Hematopoietic multipotent progenitor cell treated with erythropoietin and hydrocortisone succinate and interleukin-3 and kit ligand, for 17 days (in vitro differentiated cells): ENCODE data around the gene PIGU.
"Not testable (repeated sequence)": the region's sequence is repeated elsewhere in the genome, so short reads cannot be mapped to it uniquely, and the experiment has no call there.

ENCODE experiments used
- DNase-seq: peaks from one replicate; pipeline ENCODE4 v3.0.0-alpha.2; 2015; ENCODE audit warnings: low spot score

PIGU gene, protein sequence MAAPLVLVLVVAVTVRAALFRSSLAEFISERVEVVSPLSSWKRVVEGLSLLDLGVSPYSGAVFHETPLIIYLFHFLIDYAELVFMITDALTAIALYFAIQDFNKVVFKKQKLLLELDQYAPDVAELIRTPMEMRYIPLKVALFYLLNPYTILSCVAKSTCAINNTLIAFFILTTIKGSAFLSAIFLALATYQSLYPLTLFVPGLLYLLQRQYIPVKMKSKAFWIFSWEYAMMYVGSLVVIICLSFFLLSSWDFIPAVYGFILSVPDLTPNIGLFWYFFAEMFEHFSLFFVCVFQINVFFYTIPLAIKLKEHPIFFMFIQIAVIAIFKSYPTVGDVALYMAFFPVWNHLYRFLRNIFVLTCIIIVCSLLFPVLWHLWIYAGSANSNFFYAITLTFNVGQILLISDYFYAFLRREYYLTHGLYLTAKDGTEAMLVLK

GRCh38 chr20:34676642-34677373 is at the start of gene PIGU:
Gene PIGU (minus strand): TSS chr20:34677092. CDS start chr20:34677085, 7 bp downstream.
- DNase-seq = peak; percentile 93

DNA sequence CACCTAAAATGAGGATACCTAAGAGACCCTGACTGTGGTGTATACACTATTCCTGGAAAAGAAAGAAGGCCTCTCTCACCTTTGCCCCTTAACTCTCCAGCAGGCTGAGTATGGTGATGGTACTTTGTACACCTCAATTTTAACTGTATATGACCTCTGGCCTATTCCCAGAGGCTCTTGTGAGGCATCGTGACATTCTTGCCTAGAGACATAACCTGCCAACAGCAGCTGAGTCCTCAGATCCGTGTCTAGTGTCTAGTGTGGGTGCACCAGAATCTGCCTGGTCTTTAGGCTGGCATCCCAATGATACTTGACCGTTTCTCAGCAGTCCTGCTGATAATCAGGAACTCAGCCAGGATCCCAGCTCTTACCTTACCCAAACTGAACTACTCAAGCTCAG is 47.3 kb upstream of the PIGU start:
- no peak for DNase-seq

DNA sequence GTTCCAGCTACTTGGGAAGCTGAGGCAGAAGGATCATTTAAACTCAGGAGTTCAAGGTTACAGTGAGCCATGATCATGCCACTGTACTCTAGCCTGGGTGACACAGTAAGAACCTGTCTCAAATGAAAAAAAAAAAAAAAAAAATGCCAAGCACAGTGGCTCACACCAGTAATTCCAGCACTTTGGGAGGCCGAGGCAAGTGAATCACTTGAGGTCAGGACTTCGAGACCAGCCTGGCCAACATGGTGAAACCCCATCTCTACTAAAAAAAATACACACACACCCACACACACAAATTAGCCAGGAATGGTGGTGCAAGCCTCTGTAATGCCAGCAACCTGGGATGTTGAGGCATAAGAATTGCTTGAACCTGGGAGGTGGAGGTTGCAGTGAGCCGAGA is 45.7 kb upstream of the PIGU start:
- not testable (repeated sequence) for DNase-seq

DNA sequence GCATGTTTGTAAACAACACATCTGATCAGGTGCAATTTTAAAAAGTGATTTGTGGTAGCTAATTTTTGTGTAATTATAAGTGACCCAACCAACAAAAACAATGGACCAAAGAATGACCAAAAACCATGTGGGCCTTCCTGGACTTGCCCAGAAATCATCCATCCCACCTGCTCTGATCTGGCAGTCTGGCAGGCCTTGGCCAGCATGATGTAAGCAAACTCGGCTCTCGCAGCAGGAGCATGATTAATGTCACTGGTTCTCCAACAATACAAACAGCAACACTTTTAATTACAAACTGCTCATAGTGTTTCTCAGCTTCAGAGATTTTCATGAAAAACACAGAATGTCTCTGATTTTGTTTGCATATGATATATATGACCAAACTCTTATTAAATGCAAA is 43.4 kb upstream of the PIGU start:
- no peak for DNase-seq

DNA sequence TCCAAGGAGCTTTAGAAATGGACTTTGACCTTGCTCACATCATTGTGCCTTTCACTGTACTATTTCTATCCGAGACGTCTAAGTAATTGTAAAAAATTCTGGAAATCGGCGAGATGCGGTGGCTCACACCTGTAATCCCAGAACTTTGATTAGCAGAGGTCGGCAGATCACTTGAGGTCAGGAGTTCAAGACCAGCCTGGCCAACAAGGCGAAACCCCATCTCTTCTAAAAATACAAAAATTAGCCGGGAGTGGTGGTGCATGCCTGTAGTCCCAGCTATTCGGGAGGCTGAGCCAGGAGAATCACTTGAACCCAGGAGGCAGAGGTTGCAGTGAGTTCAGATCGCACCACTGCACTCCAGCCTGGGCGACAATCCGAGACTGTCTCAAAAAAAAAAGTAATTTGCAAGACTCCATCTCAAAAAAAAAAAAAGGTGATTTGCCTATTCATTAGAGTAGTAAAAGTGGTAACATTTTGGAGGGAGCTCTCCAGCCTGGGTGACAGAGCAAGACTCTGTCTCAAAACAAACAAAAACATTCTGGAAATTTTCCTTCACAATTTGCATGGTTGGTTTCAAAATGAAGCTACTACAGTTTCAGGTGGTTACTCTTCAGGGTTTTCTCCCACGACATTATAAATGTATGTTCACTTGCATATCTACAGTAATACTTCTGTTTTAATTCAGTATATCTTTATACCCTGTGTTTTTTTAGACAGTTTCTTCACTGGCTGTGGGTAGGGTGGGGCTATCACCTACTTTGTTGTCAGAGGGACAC is 42.5 kb upstream of the PIGU start:
- not testable (repeated sequence) for DNase-seq

DNA sequence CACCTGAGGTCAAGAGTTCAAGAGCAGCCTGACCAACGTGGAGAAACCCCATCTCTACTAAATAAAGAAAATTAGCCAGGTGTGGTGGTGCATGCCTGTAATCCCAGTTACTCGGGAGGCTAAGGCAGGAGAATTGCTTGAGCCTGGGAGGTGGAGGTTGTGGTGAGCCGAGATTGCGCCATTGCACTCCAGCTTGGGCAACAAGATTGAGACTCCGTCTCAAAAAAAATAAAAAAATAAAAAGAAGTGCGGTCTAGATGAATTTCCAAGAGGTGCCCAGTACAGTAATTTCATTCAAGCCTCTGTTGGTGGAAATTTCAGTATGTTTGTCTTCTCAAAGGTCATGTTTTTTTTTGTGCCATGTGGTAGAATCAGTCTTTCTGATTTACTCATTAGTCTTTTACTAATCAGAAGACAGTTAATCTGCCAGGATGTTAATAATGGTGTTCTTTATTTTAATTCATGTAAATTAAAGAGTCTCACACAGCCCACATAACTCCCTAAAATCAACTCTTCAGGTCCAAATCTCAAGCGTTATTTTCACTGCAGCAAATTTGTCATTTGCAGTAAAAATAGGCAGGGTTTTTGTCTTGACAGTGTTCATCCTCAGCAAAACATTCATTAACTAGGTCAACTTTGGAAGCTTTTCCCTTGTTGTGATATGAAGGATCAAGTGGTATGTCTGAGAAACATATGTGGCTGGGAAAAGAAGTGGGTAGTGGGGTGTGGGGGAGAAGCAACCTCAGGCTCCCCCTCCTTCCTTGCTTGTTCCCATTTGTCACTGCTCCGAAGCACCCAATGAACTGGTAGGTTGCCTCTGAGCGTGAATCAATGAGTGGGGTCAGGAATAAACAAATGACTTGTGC is 40.6 kb upstream of the PIGU start:
- no peak for DNase-seq

GRCh38 chr20:34716921-34717229 is 40.0 kb upstream of the PIGU start:
- DNase-seq = no peak

GRCh38 chr20:34715384-34715783 is 38.5 kb upstream of the PIGU start:
- no peak for DNase-seq

DNA sequence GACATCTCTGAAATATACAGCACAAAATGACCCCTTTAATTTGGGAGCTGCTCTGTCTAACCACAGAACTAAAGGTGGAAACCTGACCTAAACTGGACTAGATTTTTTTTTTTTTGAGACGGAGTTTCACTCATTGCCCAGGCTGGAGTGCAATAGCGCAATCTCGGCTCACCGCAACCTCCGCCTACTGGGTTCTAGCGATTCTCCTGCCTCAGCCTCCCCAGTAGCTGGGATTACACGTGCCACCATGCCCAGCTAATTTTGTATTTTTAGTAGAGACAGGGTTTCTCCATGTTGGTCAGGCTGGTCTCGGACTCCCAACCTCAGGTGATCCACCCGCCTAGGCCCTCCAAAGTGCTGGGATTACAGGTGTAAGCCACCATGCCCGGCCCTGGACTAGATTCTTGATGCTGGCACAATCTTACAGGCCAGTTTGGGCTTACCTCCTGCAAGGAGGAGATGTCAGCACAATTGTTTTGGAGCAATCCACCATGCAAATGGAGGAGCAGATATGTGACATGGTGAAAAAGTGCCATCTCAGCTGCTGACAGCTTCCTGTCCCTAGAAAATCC is 37.1 kb upstream of the PIGU start:
- DNase-seq = not testable (repeated sequence)

DNA sequence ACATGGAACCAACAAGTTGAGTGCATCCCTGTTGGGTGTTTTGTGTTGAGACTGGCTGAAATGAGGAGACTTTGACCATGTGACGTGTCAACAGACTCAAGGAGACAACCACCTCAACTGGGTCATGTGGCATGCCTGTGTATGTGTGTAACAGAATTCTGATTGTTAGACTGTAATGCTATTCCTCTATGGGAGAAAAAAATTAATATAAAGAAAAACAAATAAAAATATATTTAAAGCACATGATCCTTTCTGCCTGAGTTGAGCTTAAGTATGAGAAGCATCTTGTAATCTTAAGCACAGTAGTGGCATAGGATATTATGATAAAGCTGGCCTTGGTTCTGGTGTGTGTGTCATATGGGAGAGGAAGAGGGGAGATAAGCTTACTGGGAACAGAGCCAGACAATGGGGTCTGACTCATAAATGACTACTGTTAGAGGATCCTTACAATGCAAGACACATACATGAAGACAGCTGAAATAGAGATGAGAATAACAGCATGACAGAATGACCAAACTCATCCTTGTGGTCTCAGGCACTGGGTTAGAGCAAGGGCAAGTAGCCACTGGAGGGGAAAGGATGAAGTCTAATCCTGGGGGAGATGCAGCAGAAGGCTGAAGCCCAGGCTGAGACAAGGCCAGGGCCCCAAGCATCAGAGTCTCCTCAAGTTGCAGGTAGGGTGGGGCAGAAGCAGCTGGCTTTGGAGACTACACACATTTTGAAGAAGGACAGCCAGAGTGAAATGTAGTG is 36.5 kb upstream of the PIGU start:
- peak; percentile 83 for DNase-seq

DNA sequence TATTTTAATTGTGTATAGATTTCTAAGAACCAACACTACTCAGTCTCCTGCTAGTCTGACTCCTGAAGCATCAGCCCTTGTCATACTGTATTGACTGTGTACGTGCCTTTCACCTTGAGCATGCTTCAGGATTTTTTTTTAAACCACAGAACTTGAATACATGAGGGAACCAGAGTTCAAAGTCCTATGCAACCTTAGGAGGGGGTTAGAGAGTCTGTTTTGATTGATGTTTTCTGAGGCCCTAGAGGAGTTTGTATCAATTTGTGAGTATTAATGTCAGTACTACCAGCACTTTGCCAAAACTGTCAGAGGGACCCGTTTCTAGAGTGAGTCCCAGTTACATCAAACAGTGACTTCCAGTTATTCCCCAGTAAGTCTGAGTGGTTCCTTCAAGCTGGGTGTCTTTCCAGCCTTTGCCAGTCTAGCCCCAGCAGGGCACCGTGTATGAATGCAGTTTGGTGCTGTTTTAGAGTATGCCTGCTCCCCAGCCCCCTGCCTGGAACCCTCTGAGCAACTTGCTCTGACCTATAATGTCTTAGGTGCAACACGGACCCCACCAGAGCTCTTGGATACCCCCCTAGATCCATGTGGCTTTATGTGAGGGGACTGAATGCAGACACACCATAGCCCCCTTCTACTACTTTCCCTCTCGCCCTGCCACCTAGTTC is 35.8 kb upstream of the PIGU start:
- DNase-seq = no peak

DNA sequence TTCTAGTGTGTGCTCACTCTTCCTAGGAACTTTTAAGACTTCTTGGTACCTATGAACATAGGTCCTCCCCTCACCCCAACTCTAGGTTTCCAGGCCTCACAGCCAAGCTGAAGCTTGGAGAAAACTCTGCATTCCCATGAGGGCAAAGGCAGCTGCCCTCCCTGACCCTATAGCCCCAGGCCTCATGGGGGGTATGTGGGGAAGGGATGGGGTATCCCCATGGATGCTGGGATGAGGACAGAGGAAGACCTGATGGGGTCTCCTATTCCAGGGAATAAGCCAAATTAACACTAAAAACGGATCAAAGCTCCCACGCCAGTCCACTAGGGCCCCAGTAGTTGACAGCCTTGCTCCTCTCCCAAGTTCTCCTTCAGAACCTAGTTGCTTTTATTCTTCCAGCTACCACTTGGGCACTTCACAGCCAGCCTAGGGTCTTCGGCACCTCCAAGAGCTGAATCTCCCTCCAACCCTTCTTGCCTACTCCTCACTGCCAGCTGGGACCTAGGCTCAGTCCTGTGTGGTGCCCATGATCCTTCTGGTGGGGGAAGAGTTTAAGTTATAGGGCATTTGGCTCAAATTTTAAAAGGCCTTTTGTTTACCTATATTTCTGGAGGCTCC is 35.0 kb upstream of the PIGU start:
- no peak for DNase-seq

DNA sequence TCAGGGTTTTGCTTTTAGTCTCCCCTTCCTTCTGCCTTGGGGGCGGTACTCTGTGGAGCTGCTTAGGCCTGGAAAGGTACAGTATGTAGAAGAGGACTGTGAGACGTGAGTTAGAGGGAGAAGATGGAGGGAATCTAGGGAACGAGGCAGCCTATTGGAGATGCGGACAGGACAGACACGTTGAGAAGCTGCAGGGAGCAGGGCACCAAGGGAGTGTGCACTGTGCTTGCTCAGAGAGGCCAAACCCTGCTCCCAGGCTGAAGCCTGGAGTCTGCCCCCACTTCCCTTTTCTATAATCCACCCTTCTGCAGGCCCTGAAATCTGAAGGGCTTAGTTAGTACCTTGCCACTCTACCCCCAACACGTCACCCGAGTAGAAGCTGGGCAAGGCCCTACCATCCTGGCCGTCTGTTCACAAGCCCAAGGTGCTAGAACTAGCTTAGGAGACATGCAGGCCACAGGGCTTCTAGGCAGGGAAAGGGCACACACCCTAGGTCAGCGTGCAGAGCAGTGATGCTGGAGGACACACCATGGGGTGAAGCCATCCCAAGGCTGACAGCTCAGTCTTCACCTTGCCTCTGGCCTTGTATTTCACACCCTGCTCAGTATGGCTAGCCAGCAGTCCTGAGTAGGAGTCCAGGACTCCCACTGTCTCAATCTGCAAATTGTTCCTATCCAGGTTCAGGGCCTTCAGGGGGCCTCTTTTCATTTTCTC is 34.1 kb upstream of the PIGU start:
- DNase-seq = no peak

DNA sequence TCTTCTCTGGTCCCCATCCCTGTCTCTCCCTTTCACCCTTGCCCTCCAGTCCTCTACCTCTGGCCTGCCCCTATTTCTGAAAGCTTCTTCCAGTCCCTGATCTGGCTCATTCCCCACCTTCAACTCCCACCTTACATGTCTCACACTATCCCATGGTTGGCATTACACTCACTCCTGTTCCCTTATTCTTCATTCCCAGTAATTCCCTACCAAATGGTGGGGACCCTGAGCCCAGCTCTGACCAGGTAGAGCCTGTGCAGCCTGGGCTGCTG is 33.6 kb upstream of the PIGU start:
- no peak for DNase-seq

DNA sequence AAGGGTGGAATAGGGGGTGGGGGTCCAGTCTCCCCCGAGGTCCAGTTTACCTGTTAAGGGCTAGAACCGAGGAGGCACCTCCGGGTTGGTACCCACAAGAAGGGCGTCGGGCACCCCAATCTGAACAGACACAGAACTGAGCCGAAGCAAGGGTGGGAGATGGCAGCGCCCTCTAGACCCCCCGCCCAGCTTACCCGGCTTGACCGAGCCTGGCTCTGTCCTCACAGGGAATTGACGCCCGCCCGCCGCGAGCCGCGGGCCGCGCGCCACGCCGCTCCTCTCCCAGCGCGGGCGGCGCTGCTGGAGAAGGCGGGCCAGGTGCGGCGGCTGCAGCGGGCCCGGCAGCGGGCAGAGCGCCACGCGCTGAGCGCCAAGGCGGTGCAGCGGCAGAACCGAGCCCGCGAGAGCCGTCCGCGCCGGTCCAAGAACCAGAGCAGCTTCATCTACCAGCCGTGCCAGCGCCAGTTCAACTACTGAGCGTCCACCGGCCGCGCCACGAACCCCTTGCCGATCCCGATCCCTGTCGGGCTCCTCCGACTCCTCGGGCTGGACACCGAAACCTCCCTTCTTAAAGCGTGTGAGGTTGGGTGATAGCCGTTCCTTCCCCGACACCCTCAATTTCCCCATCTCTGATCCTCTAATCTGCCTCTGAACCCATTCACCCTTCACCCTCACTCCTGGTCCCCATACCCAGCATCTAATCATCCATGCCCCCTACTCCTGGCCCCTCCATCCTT is 33.1 kb upstream of the PIGU start:
- no peak for DNase-seq

GRCh38 chr20:34709044-34709830 is 32.3 kb upstream of the PIGU start:
- DNase-seq = peak; percentile 83

DNA sequence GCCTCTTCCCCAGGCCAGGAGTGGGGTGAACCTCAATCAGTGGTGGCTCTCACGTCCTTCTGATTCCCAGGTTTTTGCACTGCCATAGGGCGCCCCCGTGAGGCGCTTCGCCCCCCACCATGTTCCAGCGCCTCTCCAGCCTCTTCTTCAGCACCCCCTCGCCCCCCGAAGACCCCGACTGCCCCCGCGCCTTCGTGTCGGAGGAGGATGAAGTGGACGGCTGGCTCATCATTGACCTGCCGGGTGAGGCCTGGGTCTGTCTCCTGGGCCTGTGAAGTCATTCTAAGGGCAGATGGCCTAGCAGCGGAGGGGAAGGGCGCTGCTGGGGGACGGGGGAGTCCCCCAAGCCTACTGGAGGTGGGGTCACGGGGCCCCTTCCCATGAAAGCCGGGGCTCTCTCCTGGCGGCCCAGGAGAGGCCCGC is 31.7 kb upstream of the PIGU start:
- DNase-seq = peak; percentile 64
